Activated T-cell treated with anti-CD3 and anti-CD28 coated beads, Interleukin-2, amount 50 U/mL, for 4 hours (primary cell): ENCODE measurements around the gene MVB12B. TPM values are rescaled to one million over a fixed set of nuclear protein-coding genes. Genes with fewer than 3 reads are reported as not detected.
A peak's percentile ranks its signal among the peaks of the same experiment; 100 is the strongest.

Source experiments
- ATAC-seq, 2 donors: fragments of 200-7000 bp; cut with Tn5 transposase; one replicate each; pipeline ENCODE4 v1.10.0; 2021
- DNase-seq: peaks from one replicate; pipeline ENCODE4 v3.0.0-alpha.2; 2020
- H3K27me3 Mint-ChIP-seq: one replicate; pipeline ENCODE4 v1.8.0; 2021; ENCODE audit warnings: low read depth, mixed read lengths
- H3K36me3 Mint-ChIP-seq: one replicate; pipeline ENCODE4 v1.8.0; 2022; ENCODE audit warnings: mixed read lengths; ENCODE audit not compliant: insufficient read depth
- H3K4me1 Mint-ChIP-seq: one replicate; pipeline ENCODE4 v1.8.0; 2021; ENCODE audit warnings: low read depth, mixed read lengths
- H3K4me3 Mint-ChIP-seq: one replicate; pipeline ENCODE4 v1.8.0; 2021; ENCODE audit warnings: mild to moderate bottlenecking, moderate library complexity, mixed read lengths
- H3K9me3 Mint-ChIP-seq: one replicate; pipeline ENCODE4 v1.8.0; 2021; ENCODE audit warnings: mixed read lengths
- total RNA-seq, 3 donors: library from RNA; stranded (reverse); gene quantifications; one replicate each; pipeline ENCODE4 v1.2.1, GENCODE V29; 2021

Gene MVB12B
- total RNA-seq, 3 donors from 2014 or later: 3.7 to 4.5 (median 4.1) TPM

GRCh38 chr9:126430124-126430523, 103.5 kb downstream of the MVB12B start:
- no peaks in the 10 kb centered on the region for H3K9me3 Mint-ChIP-seq
- no peaks in the 10 kb centered on the region for H3K27me3 Mint-ChIP-seq
- no peak for ATAC-seq
- H3K36me3 Mint-ChIP-seq: peaks cover 2% of the 10 kb centered on the region
- H3K4me3 Mint-ChIP-seq: no peak overlapping the region
- DNase-seq: no peak
- H3K4me1 Mint-ChIP-seq: no peaks in the 10 kb centered on the region

- Mint-ChIP-seq H3K36me3 (peaks cover 2% of the 10 kb centered on the region), H3K4me1 (no peaks in the 10 kb centered on the region), H3K27me3 (no peaks in the 10 kb centered on the region), H3K9me3 (no peaks in the 10 kb centered on the region), H3K4me3 (no peak overlapping the region)
- ATAC-seq: no peak
- no peak for DNase-seq
Measured at GRCh38 chr9:126431077-126431742, 104.6 kb downstream of the MVB12B start.

GRCh38 chr9:126432659-126433058, 106.0 kb downstream of the MVB12B start:
- Mint-ChIP-seq H3K36me3 (no peaks in the 10 kb centered on the region), H3K9me3 (no peaks in the 10 kb centered on the region), H3K4me3 (no peak overlapping the region), H3K4me1 (no peaks in the 10 kb centered on the region), H3K27me3 (no peaks in the 10 kb centered on the region)
- ATAC-seq: no peak
- DNase-seq: no peak

- Mint-ChIP-seq H3K9me3 (no peaks in the 10 kb centered on the region), H3K27me3 (no peaks in the 10 kb centered on the region), H3K4me1 (peaks cover 2% of the 10 kb centered on the region), H3K36me3 (no peaks in the 10 kb centered on the region), H3K4me3 (no peak overlapping the region)
- DNase-seq: no peak
- ATAC-seq: no peak
Measured at GRCh38 chr9:126435105-126435504, 108.5 kb downstream of the MVB12B start.

GRCh38 chr9:126435626-126436025, 109.0 kb downstream of the MVB12B start:
- Mint-ChIP-seq H3K27me3 (no peaks in the 10 kb centered on the region), H3K4me1 (peaks cover 2% of the 10 kb centered on the region), H3K36me3 (no peaks in the 10 kb centered on the region), H3K4me3 (no peak overlapping the region), H3K9me3 (no peaks in the 10 kb centered on the region)
- ATAC-seq (no peak), DNase-seq (no peak)

- Mint-ChIP-seq H3K9me3 (no peaks in the 10 kb centered on the region), H3K4me3 (no peak overlapping the region), H3K4me1 (peaks cover 2% of the 10 kb centered on the region), H3K27me3 (no peaks in the 10 kb centered on the region), H3K36me3 (no peaks in the 10 kb centered on the region)
- DNase-seq (no peak), ATAC-seq (no peak)
Measured at GRCh38 chr9:126436545-126437267, 110.1 kb downstream of the MVB12B start.

GRCh38 chr9:126437268-126437666, 110.6 kb downstream of the MVB12B start:
- no peak for ATAC-seq
- H3K4me1 Mint-ChIP-seq: peaks cover 2% of the 10 kb centered on the region
- H3K4me3 Mint-ChIP-seq: no peak overlapping the region
- no peaks in the 10 kb centered on the region for H3K9me3 Mint-ChIP-seq
- no peaks in the 10 kb centered on the region for H3K27me3 Mint-ChIP-seq
- DNase-seq: no peak
- H3K36me3 Mint-ChIP-seq: no peaks in the 10 kb centered on the region

GRCh38 chr9:126437701-126438100, 111.1 kb downstream of the MVB12B start:
- no peak overlapping the region for H3K4me3 Mint-ChIP-seq
- H3K9me3 Mint-ChIP-seq: no peaks in the 10 kb centered on the region
- no peaks in the 10 kb centered on the region for H3K36me3 Mint-ChIP-seq
- ATAC-seq (no peak), DNase-seq (no peak)
- peaks cover 2% of the 10 kb centered on the region for H3K4me1 Mint-ChIP-seq
- H3K27me3 Mint-ChIP-seq: no peaks in the 10 kb centered on the region

- Mint-ChIP-seq H3K4me3 (no peak overlapping the region), H3K4me1 (peaks cover 4% of the 10 kb centered on the region), H3K36me3 (no peaks in the 10 kb centered on the region), H3K9me3 (no peaks in the 10 kb centered on the region), H3K27me3 (no peaks in the 10 kb centered on the region)
- DNase-seq (no peak), ATAC-seq (peak in 1 of 2 donors; percentile 14)
Measured at GRCh38 chr9:126438741-126439401, 112.2 kb downstream of the MVB12B start.

- ATAC-seq: peak; percentile 90
- DNase-seq: no peak
- no peaks in the 10 kb centered on the region for H3K9me3 Mint-ChIP-seq
- H3K4me1 Mint-ChIP-seq: peaks cover 5% of the 10 kb centered on the region
- H3K27me3 Mint-ChIP-seq: no peaks in the 10 kb centered on the region
- H3K36me3 Mint-ChIP-seq: no peaks in the 10 kb centered on the region
- H3K4me3 Mint-ChIP-seq: no peak overlapping the region
Measured at GRCh38 chr9:126439402-126439765, 112.8 kb downstream of the MVB12B start.

GRCh38 chr9:126439883-126440653, 113.4 kb downstream of the MVB12B start:
- no peak for DNase-seq
- ATAC-seq: no peak
- Mint-ChIP-seq H3K9me3 (no peaks in the 10 kb centered on the region), H3K4me1 (peaks cover 7% of the 10 kb centered on the region), H3K36me3 (no peaks in the 10 kb centered on the region), H3K27me3 (no peaks in the 10 kb centered on the region), H3K4me3 (no peak overlapping the region)

GRCh38 chr9:126440940-126441339, 114.3 kb downstream of the MVB12B start:
- peaks cover 7% of the 10 kb centered on the region for H3K4me1 Mint-ChIP-seq
- no peak for DNase-seq
- no peaks in the 10 kb centered on the region for H3K36me3 Mint-ChIP-seq
- no peak for ATAC-seq
- H3K4me3 Mint-ChIP-seq: no peak overlapping the region
- no peaks in the 10 kb centered on the region for H3K9me3 Mint-ChIP-seq
- H3K27me3 Mint-ChIP-seq: no peaks in the 10 kb centered on the region

- Mint-ChIP-seq H3K9me3 (no peaks in the 10 kb centered on the region), H3K4me1 (peaks cover 7% of the 10 kb centered on the region), H3K36me3 (no peaks in the 10 kb centered on the region), H3K27me3 (no peaks in the 10 kb centered on the region), H3K4me3 (no peak overlapping the region)
- DNase-seq: no peak
- no peak for ATAC-seq
Measured at GRCh38 chr9:126442636-126443035, 116.0 kb downstream of the MVB12B start.

- H3K36me3 Mint-ChIP-seq: no peaks in the 10 kb centered on the region
- H3K27me3 Mint-ChIP-seq: no peaks in the 10 kb centered on the region
- peaks cover 7% of the 10 kb centered on the region for H3K4me1 Mint-ChIP-seq
- DNase-seq (no peak), ATAC-seq (no peak)
- no peak overlapping the region for H3K4me3 Mint-ChIP-seq
- no peaks in the 10 kb centered on the region for H3K9me3 Mint-ChIP-seq
Measured at GRCh38 chr9:126443144-126443543, 116.5 kb downstream of the MVB12B start.
